A673 (cell line): ENCODE data around the gene MRGPRX2.

ENCODE experiments used
- CTCF ChIP-seq: fragments of 300-800, 200-600 bp; sonication (generic); conservative IDR thresholded peaks from 2 replicates; pipeline ENCODE4 v1.5.1; 2017; ENCODE audit warnings: low read depth, mild to moderate bottlenecking, antibody characterized with exemption, low read length, moderate library complexity, mixed read lengths
- EZH2 ChIP-seq: fragments of 200-600 bp; sonication (generic); IDR thresholded peaks from 2 replicates; pipeline ENCODE4 v1.6.1; 2017; ENCODE audit warnings: borderline replicate concordance, low read depth, mild to moderate bottlenecking, mixed read lengths, antibody characterized with exemption, low read length; ENCODE audit not compliant: poor library complexity, severe bottlenecking

GRCh38 chr11:19088791-19089190, 28.3 kb upstream of the MRGPRX2 start:
- TF ChIP-seq CTCF = no peak
- TF ChIP-seq EZH2 = no peak
